ENCODE results near the gene ITGBL1. TPM values are rescaled to one million over a fixed set of nuclear protein-coding genes. Genes with fewer than 3 reads are reported as not detected.

Gene ITGBL1
- polyA plus RNA-seq, 3 donors, result not detected

DNA sequence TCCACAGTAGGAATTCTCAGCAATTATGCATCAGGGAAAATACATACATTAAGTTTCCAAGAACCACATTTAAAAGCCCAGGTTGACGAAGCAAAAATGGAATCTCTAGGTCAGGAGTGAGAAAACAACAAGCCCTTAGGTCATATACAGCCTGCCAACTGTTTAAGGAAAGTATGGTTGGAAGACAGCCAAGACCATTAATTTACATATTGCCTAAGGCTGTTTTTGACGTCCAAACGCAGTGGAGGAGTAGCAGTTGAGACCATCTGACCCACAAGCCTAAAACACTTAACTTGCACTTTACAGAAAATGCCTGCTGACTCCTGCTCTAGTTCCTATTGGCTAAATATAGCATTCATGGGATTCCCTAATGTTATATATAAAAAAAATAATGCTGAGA, 299.0 kb downstream of the ITGBL1 start:
- H3K4me1 ChIP-seq (ENCODE audit: control insufficient read depth in 1 of 2, insufficient read depth in 2 of 2, low read length in 2 of 2), result no peaks in the 10 kb centered on the region
- H3K4me3 ChIP-seq (replicated peaks in 1 of 3; ENCODE audit: low read depth in 2 of 3, low read length in 3 of 3), result no peak overlapping the region
- 80% methylated on average over 1 of the region's 3 CpGs for WGBS (ENCODE audit: insufficient coverage)
- H3K9ac ChIP-seq (ENCODE audit: insufficient read depth, low read length, poor library complexity, severe bottlenecking), result no peak overlapping the region
- H3K27ac ChIP-seq (ENCODE audit: low read depth in 1 of 2, low read length in 2 of 2), result no peak overlapping the region
- H3K36me3 Mint-ChIP-seq, result no peaks in the 10 kb centered on the region
- H3K27me3 ChIP-seq (ENCODE audit: control insufficient read depth in 2 of 2, insufficient read depth in 2 of 2, low read length in 2 of 2), result no peaks in the 10 kb centered on the region
- intact Hi-C loops (cut with micrococcal nuclease), result no loop called here
- no peaks in the 10 kb centered on the region for H3K9me3 ChIP-seq (replicated peaks in 1 of 2; ENCODE audit: control insufficient read depth in 1 of 2, insufficient read depth in 1 of 2, low read length in 2 of 2)
- no peaks in the 10 kb centered on the region for H4K20me1 ChIP-seq (ENCODE audit: insufficient read depth, low read length)
- H3K27ac Mint-ChIP-seq, result no peak overlapping the region
- no peaks in the 10 kb centered on the region for H3K79me2 ChIP-seq (ENCODE audit: insufficient read depth, low read length)
- H3K4me1 Mint-ChIP-seq, result peaks cover 5% of the 10 kb centered on the region
- peaks cover 0 to 2% (median 0%) of the 10 kb centered on the region in 7 donors for H3K9me3 Mint-ChIP-seq
- H3K4me2 ChIP-seq (replicated peaks; ENCODE audit: extremely low read depth, low read length, poor library complexity, severe bottlenecking), result no peak overlapping the region
- H3K4me3 Mint-ChIP-seq, result no peak overlapping the region
- TF ChIP-seq, protein P1, sequence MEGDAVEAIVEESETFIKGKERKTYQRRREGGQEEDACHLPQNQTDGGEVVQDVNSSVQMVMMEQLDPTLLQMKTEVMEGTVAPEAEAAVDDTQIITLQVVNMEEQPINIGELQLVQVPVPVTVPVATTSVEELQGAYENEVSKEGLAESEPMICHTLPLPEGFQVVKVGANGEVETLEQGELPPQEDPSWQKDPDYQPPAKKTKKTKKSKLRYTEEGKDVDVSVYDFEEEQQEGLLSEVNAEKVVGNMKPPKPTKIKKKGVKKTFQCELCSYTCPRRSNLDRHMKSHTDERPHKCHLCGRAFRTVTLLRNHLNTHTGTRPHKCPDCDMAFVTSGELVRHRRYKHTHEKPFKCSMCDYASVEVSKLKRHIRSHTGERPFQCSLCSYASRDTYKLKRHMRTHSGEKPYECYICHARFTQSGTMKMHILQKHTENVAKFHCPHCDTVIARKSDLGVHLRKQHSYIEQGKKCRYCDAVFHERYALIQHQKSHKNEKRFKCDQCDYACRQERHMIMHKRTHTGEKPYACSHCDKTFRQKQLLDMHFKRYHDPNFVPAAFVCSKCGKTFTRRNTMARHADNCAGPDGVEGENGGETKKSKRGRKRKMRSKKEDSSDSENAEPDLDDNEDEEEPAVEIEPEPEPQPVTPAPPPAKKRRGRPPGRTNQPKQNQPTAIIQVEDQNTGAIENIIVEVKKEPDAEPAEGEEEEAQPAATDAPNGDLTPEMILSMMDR (IDR thresholded peaks at IDR 0.05), result no peak
- peaks cover 0 to 2% (median 0%) of the 10 kb centered on the region in 3 donors for H3K27me3 Mint-ChIP-seq (ENCODE audit: low read depth in 3 of 3)
- H3K36me3 ChIP-seq (replicated peaks in 1 of 2; ENCODE audit: control insufficient read depth in 1 of 2, insufficient read depth in 2 of 2, low read length in 2 of 2), result no peaks in the 10 kb centered on the region
- no peak for DNase-seq
- H2AFZ ChIP-seq (ENCODE audit: insufficient read depth, low read depth, low read length, poor library complexity, severe bottlenecking), result no peak overlapping the region

DNA sequence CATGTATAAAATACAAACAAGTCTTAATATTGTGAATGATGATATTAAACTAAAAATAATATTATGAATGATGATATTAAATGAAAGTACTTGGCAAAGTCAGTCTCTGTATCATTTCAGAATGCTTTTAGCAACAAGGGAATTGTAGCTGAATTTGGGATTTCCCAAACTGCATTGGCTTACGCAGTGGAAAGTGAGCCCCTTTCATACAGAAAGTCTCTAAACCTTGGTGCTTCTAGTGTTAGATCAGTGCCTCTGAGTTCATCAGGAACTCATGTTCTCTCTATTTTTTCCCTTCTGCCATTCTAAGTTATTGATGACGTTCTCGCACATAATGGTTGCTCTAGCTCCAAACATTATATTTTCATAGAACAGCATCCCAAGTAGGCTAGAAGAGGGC, 300.0 kb downstream of the ITGBL1 start:
- Histone ChIP-seq H3K4me2 (replicated peaks; ENCODE audit: extremely low read depth, low read length, poor library complexity, severe bottlenecking) (no peak overlapping the region), H4K20me1 (ENCODE audit: insufficient read depth, low read length) (no peaks in the 10 kb centered on the region), H3K4me1 (ENCODE audit: control insufficient read depth in 1 of 2, insufficient read depth in 2 of 2, low read length in 2 of 2) (no peaks in the 10 kb centered on the region), H3K36me3 (replicated peaks in 1 of 2; ENCODE audit: control insufficient read depth in 1 of 2, insufficient read depth in 2 of 2, low read length in 2 of 2) (no peaks in the 10 kb centered on the region), H2AFZ (ENCODE audit: insufficient read depth, low read depth, low read length, poor library complexity, severe bottlenecking) (no peak overlapping the region), H3K4me3 (replicated peaks in 1 of 3; ENCODE audit: low read depth in 2 of 3, low read length in 3 of 3) (no peak overlapping the region), H3K79me2 (ENCODE audit: insufficient read depth, low read length) (no peaks in the 10 kb centered on the region), H3K27me3 (ENCODE audit: control insufficient read depth in 2 of 2, insufficient read depth in 2 of 2, low read length in 2 of 2) (no peaks in the 10 kb centered on the region), H3K9ac (ENCODE audit: insufficient read depth, low read length, poor library complexity, severe bottlenecking) (no peak overlapping the region), H3K27ac (ENCODE audit: low read depth in 1 of 2, low read length in 2 of 2) (no peak overlapping the region), H3K9me3 (replicated peaks in 1 of 2; ENCODE audit: control insufficient read depth in 1 of 2, insufficient read depth in 1 of 2, low read length in 2 of 2) (no peaks in the 10 kb centered on the region)
- H3K27ac Mint-ChIP-seq, result no peak overlapping the region
- H3K9me3 Mint-ChIP-seq, result peaks cover 0 to 2% (median 0%) of the 10 kb centered on the region in 7 donors
- H3K27me3 Mint-ChIP-seq (ENCODE audit: low read depth in 3 of 3), result peaks cover 0 to 2% (median 0%) of the 10 kb centered on the region in 3 donors
- WGBS (ENCODE audit: insufficient coverage), result 100% methylated on average over 1 of the region's 3 CpGs
- H3K36me3 Mint-ChIP-seq, result no peaks in the 10 kb centered on the region
- TF ChIP-seq, protein P1 (IDR thresholded peaks at IDR 0.05), result no peak
- no peak for DNase-seq
- H3K4me3 Mint-ChIP-seq, result no peak overlapping the region
- intact Hi-C loops (cut with micrococcal nuclease), result no loop called here
- peaks cover 5% of the 10 kb centered on the region for H3K4me1 Mint-ChIP-seq

Measured in CD14-positive monocyte (primary cell).